ENCODE data around the gene ADAMTS2.
"Not testable (repeated sequence)": the region's sequence is repeated elsewhere in the genome, so short reads cannot be mapped to it uniquely, and the experiment has no call there.

Gene ADAMTS2

DNA sequence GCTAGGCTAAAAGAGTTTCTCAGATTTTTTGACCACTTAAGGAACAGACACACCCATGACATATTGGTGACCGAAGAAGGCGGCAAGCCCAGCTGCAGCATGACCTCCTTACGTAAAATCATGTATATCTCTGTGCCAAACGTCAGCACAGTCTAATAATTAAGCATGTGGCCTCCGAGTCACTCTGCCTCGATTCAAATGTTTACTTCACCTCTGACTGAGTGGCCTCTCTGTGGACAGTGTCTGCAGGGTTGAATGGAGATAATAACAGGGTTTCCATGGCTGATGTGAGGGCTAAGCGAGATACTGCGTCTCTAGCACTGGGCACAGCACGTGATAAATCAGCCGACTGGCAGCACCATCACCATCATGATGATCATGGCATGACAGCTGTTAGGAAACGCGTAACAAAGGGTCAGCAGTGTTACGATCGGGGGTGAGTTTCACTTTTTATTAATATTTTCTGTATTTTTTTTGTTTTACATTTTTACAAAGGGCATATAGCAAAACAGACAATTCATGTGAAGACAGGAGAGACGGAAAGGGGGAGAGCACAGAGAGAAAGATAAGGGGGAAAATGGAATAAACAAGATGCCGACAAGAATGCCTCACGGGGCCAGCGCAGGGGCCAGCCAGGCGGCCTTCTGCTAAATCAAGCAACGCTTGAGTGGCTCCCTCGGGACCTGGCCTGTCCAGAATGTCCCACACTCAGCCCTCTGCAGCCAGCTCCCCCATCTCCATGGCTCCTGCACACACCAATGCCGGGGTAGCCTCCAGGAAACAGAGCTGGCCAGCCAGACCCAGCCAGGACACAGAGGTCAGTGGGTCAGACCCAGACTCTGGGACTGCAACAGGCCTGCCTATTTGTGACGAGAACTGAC, 60.3 kb downstream of the ADAMTS2 start:
- Histone ChIP-seq H3K27me3 (ENCODE audit: insufficient read depth, low read length) (no peaks in the 10 kb centered on the region), H2AFZ (ENCODE audit: insufficient read depth, low read length, poor library complexity) (peak overlapping the region; percentile 8), H2BK120ac (ENCODE audit: insufficient read depth, low read length, poor library complexity) (peak overlapping the region; percentile 77), H3K27ac (ENCODE audit: low read depth, low read length) (peak overlapping the region; percentile 90), H3K18ac (ENCODE audit: low read length) (peak overlapping the region; percentile 77), H3K9me3 (ENCODE audit: insufficient read depth, low read depth, low read length) (peaks cover 2% of the 10 kb centered on the region), H4K91ac (ENCODE audit: low read depth, low read length) (peak overlapping the region; percentile 94), H2BK5ac (ENCODE audit: low read depth, low read length, poor library complexity) (peak overlapping the region; percentile 94), H3K23ac (ENCODE audit: low read length) (no peak overlapping the region), H3K14ac (ENCODE audit: low read length) (peak overlapping the region; percentile 90), H3K79me1 (ENCODE audit: low read length) (peaks cover 33% of the 10 kb centered on the region), H3K4ac (ENCODE audit: low read depth, low read length) (peak overlapping the region; percentile 30), H3K4me3 (ENCODE audit: low read depth, low read length) (no peak overlapping the region), H4K12ac (ENCODE audit: low read depth, low read length) (peak overlapping the region; percentile 54), H2BK12ac (ENCODE audit: low read length) (peak overlapping the region; percentile 69), H3K36me3 (ENCODE audit: control insufficient read depth in 1 of 2, insufficient read depth in 2 of 2, low read length in 2 of 2) (no peaks in the 10 kb centered on the region), H3K9ac (ENCODE audit: low read length) (no peak overlapping the region), H3K4me2 (ENCODE audit: low read length) (peak overlapping the region; percentile 11), H3K79me2 (ENCODE audit: control insufficient read depth, insufficient read depth, low read length, poor library complexity) (no peaks in the 10 kb centered on the region), H2AK5ac (ENCODE audit: low read length) (no peak overlapping the region), H4K8ac (ENCODE audit: low read depth, low read length) (peak overlapping the region; percentile 48), H3K4me1 (ENCODE audit: control insufficient read depth in 1 of 2, insufficient read depth in 2 of 2, low read length in 2 of 2) (peaks cover 37 to 43% of the 10 kb centered on the region in 2 experiments)
- WGBS (ENCODE audit: extremely low coverage, insufficient coverage, insufficient read length), result no CpG with 5 or more reads among the region's 23 CpGs
- DNase-seq, result no peak

DNA sequence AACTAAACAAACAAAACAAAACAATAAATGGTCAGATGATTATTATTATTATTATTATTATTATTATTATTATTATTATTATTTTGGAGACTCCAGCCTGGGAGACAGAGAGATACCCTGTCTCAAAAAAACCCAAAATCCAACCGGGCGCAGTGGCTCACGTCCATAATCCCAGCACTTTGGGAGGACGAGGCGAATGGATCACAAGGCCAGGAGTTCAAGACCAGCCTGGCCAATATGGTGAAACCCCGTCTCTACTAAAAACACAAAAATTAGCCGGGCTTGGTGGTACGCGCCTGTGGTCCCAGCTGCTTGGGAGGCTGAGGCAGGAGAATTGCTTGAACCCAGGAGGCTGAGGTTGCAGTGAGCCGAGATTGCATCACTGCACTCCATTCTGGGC, 61.4 kb downstream of the ADAMTS2 start:
- not testable (repeated sequence) for H3K9me3 ChIP-seq (ENCODE audit: insufficient read depth, low read depth, low read length); H3K4me2 ChIP-seq (ENCODE audit: low read length); H3K4me3 ChIP-seq (ENCODE audit: low read depth, low read length); H3K18ac ChIP-seq (ENCODE audit: low read length); H2BK12ac ChIP-seq (ENCODE audit: low read length); H3K27me3 ChIP-seq (ENCODE audit: insufficient read depth, low read length); H3K14ac ChIP-seq (ENCODE audit: low read length); H3K23ac ChIP-seq (ENCODE audit: low read length); H2AFZ ChIP-seq (ENCODE audit: insufficient read depth, low read length, poor library complexity); DNase-seq; H2BK5ac ChIP-seq (ENCODE audit: low read depth, low read length, poor library complexity); H3K4ac ChIP-seq (ENCODE audit: low read depth, low read length); H3K27ac ChIP-seq (ENCODE audit: low read depth, low read length); H3K36me3 ChIP-seq (ENCODE audit: control insufficient read depth in 1 of 2, insufficient read depth in 2 of 2, low read length in 2 of 2); H4K12ac ChIP-seq (ENCODE audit: low read depth, low read length); H3K9ac ChIP-seq (ENCODE audit: low read length); H2AK5ac ChIP-seq (ENCODE audit: low read length); H4K8ac ChIP-seq (ENCODE audit: low read depth, low read length); H2BK120ac ChIP-seq (ENCODE audit: insufficient read depth, low read length, poor library complexity); H3K79me2 ChIP-seq (ENCODE audit: control insufficient read depth, insufficient read depth, low read length, poor library complexity)
- Histone ChIP-seq H3K79me1 (ENCODE audit: low read length) (peaks cover 35% of the 10 kb centered on the region), H4K91ac (ENCODE audit: low read depth, low read length) (peak overlapping the region; percentile 8), H3K4me1 (ENCODE audit: control insufficient read depth in 1 of 2, insufficient read depth in 2 of 2, low read length in 2 of 2) (peaks cover 36% of the 10 kb centered on the region in 2 experiments)
- no CpG with 5 or more reads among the region's 10 CpGs for WGBS (ENCODE audit: extremely low coverage, insufficient coverage, insufficient read length)

GRCh38 chr5:179281694-179282093, 63.6 kb downstream of the ADAMTS2 start:
- no peak overlapping the region for H3K23ac ChIP-seq (ENCODE audit: low read length)
- no CpG with 5 or more reads among the region's 1 CpG for WGBS (ENCODE audit: extremely low coverage, insufficient coverage, insufficient read length)
- H3K79me2 ChIP-seq (ENCODE audit: control insufficient read depth, insufficient read depth, low read length, poor library complexity), result peaks cover 2% of the 10 kb centered on the region

GRCh38 chr5:179280095-179280490, 65.2 kb downstream of the ADAMTS2 start:
- Histone ChIP-seq H2BK5ac (ENCODE audit: low read depth, low read length, poor library complexity) (no peak overlapping the region), H3K9ac (ENCODE audit: low read length) (no peak overlapping the region), H3K27me3 (ENCODE audit: insufficient read depth, low read length) (no peaks in the 10 kb centered on the region), H3K79me1 (ENCODE audit: low read length) (peaks cover 31% of the 10 kb centered on the region), H3K36me3 (ENCODE audit: control insufficient read depth in 1 of 2, insufficient read depth in 2 of 2, low read length in 2 of 2) (no peaks in the 10 kb centered on the region), H3K4me2 (ENCODE audit: low read length) (no peak overlapping the region), H2AFZ (ENCODE audit: insufficient read depth, low read length, poor library complexity) (no peak overlapping the region), H2AK5ac (ENCODE audit: low read length) (no peak overlapping the region), H3K23ac (ENCODE audit: low read length) (no peak overlapping the region), H4K91ac (ENCODE audit: low read depth, low read length) (no peak overlapping the region), H3K27ac (ENCODE audit: low read depth, low read length) (no peak overlapping the region), H2BK120ac (ENCODE audit: insufficient read depth, low read length, poor library complexity) (no peak overlapping the region), H4K12ac (ENCODE audit: low read depth, low read length) (no peak overlapping the region), H3K4me1 (ENCODE audit: control insufficient read depth in 1 of 2, insufficient read depth in 2 of 2, low read length in 2 of 2) (peaks cover 22 to 23% of the 10 kb centered on the region in 2 experiments), H3K18ac (ENCODE audit: low read length) (no peak overlapping the region), H3K14ac (ENCODE audit: low read length) (no peak overlapping the region), H3K79me2 (ENCODE audit: control insufficient read depth, insufficient read depth, low read length, poor library complexity) (peaks cover 4% of the 10 kb centered on the region), H4K8ac (ENCODE audit: low read depth, low read length) (no peak overlapping the region), H3K4ac (ENCODE audit: low read depth, low read length) (no peak overlapping the region), H3K4me3 (ENCODE audit: low read depth, low read length) (no peak overlapping the region), H3K9me3 (ENCODE audit: insufficient read depth, low read depth, low read length) (peaks cover 2% of the 10 kb centered on the region), H2BK12ac (ENCODE audit: low read length) (no peak overlapping the region)
- WGBS (ENCODE audit: extremely low coverage, insufficient coverage, insufficient read length), result no CpG with 5 or more reads among the region's 8 CpGs
- DNase-seq, result no peak

More at GRCh38 chr5:179281694-179282093, 63.6 kb downstream of the ADAMTS2 start:
- H3K9me3 ChIP-seq (ENCODE audit: insufficient read depth, low read depth, low read length), result no peaks in the 10 kb centered on the region
- H4K12ac ChIP-seq (ENCODE audit: low read depth, low read length), result no peak overlapping the region
- no peak overlapping the region for H2BK120ac ChIP-seq (ENCODE audit: insufficient read depth, low read length, poor library complexity)
- H3K79me1 ChIP-seq (ENCODE audit: low read length), result peaks cover 27% of the 10 kb centered on the region
- no peak overlapping the region for H3K14ac ChIP-seq (ENCODE audit: low read length)
- no peak overlapping the region for H3K9ac ChIP-seq (ENCODE audit: low read length)
- H3K4me3 ChIP-seq (ENCODE audit: low read depth, low read length), result no peak overlapping the region
- no peak overlapping the region for H2AK5ac ChIP-seq (ENCODE audit: low read length)
- no peak for DNase-seq
- H2BK12ac ChIP-seq (ENCODE audit: low read length), result no peak overlapping the region
- no peak overlapping the region for H3K4ac ChIP-seq (ENCODE audit: low read depth, low read length)
- no peaks in the 10 kb centered on the region for H3K27me3 ChIP-seq (ENCODE audit: insufficient read depth, low read length)
- no peak overlapping the region for H4K8ac ChIP-seq (ENCODE audit: low read depth, low read length)
- H3K4me1 ChIP-seq (ENCODE audit: control insufficient read depth in 1 of 2, insufficient read depth in 2 of 2, low read length in 2 of 2), result peaks cover 19% of the 10 kb centered on the region in 2 experiments
- no peak overlapping the region for H2BK5ac ChIP-seq (ENCODE audit: low read depth, low read length, poor library complexity)
- no peak overlapping the region for H3K4me2 ChIP-seq (ENCODE audit: low read length)
- H3K36me3 ChIP-seq (ENCODE audit: control insufficient read depth in 1 of 2, insufficient read depth in 2 of 2, low read length in 2 of 2), result no peaks in the 10 kb centered on the region
- no peak overlapping the region for H3K18ac ChIP-seq (ENCODE audit: low read length)
- no peak overlapping the region for H3K27ac ChIP-seq (ENCODE audit: low read depth, low read length)
- H4K91ac ChIP-seq (ENCODE audit: low read depth, low read length), result no peak overlapping the region
- H2AFZ ChIP-seq (ENCODE audit: insufficient read depth, low read length, poor library complexity), result no peak overlapping the region
